ENCODE results near the gene SLC48A1. TPM values are rescaled to one million over a fixed set of nuclear protein-coding genes. Genes with fewer than 3 reads are reported as not detected.

Gene SLC48A1
- total and polyA plus RNA-seq, 4 donors = 6.1 to 15.4 (median 9.3) TPM

GRCh38 chr12:47762850-47763465 is 10.1 kb upstream of the SLC48A1 start (continued):
- TF ChIP-seq, protein P1, sequence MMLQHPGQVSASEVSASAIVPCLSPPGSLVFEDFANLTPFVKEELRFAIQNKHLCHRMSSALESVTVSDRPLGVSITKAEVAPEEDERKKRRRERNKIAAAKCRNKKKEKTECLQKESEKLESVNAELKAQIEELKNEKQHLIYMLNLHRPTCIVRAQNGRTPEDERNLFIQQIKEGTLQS (IDR thresholded peaks at IDR 0.05) = no peak
- TF ChIP-seq FOXA2 (IDR thresholded peaks at IDR 0.05) = no peak
- TF ChIP-seq REST (IDR thresholded peaks at IDR 0.05) = no peak
- no peak for TF ChIP-seq EGR1 (IDR thresholded peaks at IDR 0.05; ENCODE audit: low read depth in 2 of 2)

GRCh38 chr12:47763481-47764346 is 9.3 kb upstream of the SLC48A1 start:
- Histone ChIP-seq H3K4me3 (ENCODE audit: low read depth in 1 of 3, low read length in 3 of 3) (no peak overlapping the region), H3K4me1 (ENCODE audit: control insufficient read depth in 4 of 4, insufficient read depth in 4 of 4, low read length in 3 of 4) (peaks cover under 1 to 15% (median 8%) of the 10 kb centered on the region in 4 donors), H3K27ac (ENCODE audit: low read depth in 1 of 2, low read length in 2 of 2) (no peak overlapping the region), H3K9me3 (ENCODE audit: control insufficient read depth in 4 of 4, low read length in 3 of 4) (no peaks in the 10 kb centered on the region), H3K9ac (ENCODE audit: low read depth in 1 of 2, low read length in 2 of 2) (no peak overlapping the region), H3K27me3 (ENCODE audit: control insufficient read depth in 4 of 4, insufficient read depth in 4 of 4, low read length in 3 of 4) (no peaks in the 10 kb centered on the region), H3K36me3 (ENCODE audit: control insufficient read depth in 4 of 4, insufficient read depth in 3 of 4, low read depth in 1 of 4, low read length in 3 of 4) (no peaks in the 10 kb centered on the region)
- DNase-seq (ENCODE audit: low spot score) = no peak
- TF ChIP-seq HNF4G (IDR thresholded peaks at IDR 0.05) (no peak), RAD21 (IDR thresholded peaks at IDR 0.05) (no peak), TAF1 (conservative IDR thresholded peaks at IDR 0.05) (no peak), FOXA2 (IDR thresholded peaks at IDR 0.05) (no peak), HNF4A (conservative IDR thresholded peaks at IDR 0.05) (no peak), EGR1 (IDR thresholded peaks at IDR 0.05; ENCODE audit: low read depth in 2 of 2) (no peak), YY1 (IDR thresholded peaks at IDR 0.05) (no peak), REST (IDR thresholded peaks at IDR 0.05) (no peak), JUND (IDR thresholded peaks at IDR 0.05) (no peak), RXRA (IDR thresholded peaks at IDR 0.05) (no peak), SP1 (IDR thresholded peaks at IDR 0.05) (no peak), NR2F2 (IDR thresholded peaks at IDR 0.05) (no peak)
- TF ChIP-seq, protein P1 (IDR thresholded peaks at IDR 0.05) = no peak
- TF ChIP-seq, protein P2, sequence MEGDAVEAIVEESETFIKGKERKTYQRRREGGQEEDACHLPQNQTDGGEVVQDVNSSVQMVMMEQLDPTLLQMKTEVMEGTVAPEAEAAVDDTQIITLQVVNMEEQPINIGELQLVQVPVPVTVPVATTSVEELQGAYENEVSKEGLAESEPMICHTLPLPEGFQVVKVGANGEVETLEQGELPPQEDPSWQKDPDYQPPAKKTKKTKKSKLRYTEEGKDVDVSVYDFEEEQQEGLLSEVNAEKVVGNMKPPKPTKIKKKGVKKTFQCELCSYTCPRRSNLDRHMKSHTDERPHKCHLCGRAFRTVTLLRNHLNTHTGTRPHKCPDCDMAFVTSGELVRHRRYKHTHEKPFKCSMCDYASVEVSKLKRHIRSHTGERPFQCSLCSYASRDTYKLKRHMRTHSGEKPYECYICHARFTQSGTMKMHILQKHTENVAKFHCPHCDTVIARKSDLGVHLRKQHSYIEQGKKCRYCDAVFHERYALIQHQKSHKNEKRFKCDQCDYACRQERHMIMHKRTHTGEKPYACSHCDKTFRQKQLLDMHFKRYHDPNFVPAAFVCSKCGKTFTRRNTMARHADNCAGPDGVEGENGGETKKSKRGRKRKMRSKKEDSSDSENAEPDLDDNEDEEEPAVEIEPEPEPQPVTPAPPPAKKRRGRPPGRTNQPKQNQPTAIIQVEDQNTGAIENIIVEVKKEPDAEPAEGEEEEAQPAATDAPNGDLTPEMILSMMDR (IDR thresholded peaks at IDR 0.05; ENCODE audit: low read depth, low read length, missing input control) = no peak
- TF ChIP-seq, protein P3, sequence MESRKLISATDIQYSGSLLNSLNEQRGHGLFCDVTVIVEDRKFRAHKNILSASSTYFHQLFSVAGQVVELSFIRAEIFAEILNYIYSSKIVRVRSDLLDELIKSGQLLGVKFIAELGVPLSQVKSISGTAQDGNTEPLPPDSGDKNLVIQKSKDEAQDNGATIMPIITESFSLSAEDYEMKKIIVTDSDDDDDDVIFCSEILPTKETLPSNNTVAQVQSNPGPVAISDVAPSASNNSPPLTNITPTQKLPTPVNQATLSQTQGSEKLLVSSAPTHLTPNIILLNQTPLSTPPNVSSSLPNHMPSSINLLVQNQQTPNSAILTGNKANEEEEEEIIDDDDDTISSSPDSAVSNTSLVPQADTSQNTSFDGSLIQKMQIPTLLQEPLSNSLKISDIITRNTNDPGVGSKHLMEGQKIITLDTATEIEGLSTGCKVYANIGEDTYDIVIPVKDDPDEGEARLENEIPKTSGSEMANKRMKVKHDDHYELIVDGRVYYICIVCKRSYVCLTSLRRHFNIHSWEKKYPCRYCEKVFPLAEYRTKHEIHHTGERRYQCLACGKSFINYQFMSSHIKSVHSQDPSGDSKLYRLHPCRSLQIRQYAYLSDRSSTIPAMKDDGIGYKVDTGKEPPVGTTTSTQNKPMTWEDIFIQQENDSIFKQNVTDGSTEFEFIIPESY (IDR thresholded peaks at IDR 0.05) = no peak
- 92% methylated on average over 8 of the region's 8 CpGs for WGBS

Measured in liver (tissue), 9 donors.